HG03342 (cell line): ENCODE results near the gene IFIH1.

Experiments used
- ATAC-seq: cut with Tn5 transposase; IDR thresholded peaks from one replicate; pipeline ENCODE4 v1.9.1; 2021; ENCODE audit warnings: mild to moderate bottlenecking, moderate library complexity; ENCODE audit not compliant: unreplicated experiment

IFIH1 gene

DNA sequence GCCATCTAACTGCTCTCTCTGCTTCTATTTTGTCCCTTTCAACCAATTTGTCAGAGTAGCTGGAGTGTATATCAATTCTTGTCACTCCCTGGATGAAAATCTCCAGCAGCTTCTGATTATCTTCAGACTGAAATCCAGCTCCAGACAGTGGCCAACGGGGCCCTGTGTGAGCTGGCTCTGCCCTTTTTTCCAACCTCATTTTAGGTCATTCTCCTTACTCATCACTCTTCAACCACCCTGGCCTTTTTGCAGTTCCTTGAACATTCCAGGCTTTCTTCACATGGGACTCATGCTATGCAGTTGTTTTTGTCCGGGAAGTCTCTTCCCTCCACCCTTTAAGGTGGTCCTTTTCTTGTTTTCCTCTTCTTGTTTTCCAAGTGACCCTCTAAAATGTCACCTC lies 59.8 kb downstream of the IFIH1 start:
- no peak for ATAC-seq

- no peak for ATAC-seq
Measured at GRCh38 chr2:162258169-162258568, 60.3 kb downstream of the IFIH1 start.

DNA sequence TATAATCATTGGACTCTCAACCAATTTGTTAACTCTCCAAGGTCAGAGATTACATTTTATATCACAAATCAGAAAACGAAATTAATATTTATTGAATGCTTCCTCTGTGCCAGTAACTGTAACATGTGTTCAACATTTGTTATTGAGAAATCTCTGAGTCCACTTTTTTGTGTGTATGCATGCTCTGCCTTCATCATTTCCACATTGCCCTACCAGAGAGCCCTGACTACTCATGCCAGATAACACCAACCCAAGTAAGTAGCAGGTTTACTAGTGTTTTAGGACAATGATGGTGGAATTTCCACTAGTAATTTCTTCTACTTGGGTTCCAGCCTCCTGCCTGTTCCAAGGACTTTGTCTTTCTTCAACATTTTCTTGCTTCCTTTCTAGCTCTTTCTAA lies 61.1 kb downstream of the IFIH1 start:
- no peak for ATAC-seq

- no peak for ATAC-seq
Measured at GRCh38 chr2:162256591-162256991, 61.9 kb downstream of the IFIH1 start.

DNA sequence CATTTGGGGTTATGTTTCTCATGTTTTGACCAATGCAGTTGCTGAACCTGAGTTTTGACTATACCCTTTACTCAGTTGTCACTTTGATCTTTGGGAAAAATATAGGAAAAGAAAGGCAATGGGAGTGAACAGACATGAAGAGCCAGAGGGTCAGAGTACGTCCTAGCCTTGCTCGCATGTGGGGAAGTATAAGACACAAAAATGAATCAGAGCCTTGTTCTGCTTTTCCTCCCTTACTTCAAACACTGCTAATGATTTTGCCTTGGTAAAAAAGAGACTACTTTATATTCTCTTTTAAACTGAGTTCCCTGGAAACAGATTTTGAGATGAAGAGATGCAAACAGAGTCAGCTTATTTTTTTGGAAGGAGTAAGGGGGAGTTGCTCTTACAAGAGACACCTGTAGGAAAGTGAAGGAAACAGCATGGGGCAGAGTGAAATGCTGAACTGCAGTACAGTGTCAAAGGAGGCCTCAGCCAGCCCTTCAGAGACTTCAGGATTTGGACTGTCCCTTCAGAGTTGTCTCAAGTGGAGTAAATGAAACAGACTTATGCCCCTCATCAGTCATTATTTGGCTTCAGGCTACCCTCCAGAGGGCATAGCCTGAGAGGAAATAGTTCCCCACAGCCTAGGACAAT lies 64.1 kb downstream of the IFIH1 start:
- no peak for ATAC-seq

DNA sequence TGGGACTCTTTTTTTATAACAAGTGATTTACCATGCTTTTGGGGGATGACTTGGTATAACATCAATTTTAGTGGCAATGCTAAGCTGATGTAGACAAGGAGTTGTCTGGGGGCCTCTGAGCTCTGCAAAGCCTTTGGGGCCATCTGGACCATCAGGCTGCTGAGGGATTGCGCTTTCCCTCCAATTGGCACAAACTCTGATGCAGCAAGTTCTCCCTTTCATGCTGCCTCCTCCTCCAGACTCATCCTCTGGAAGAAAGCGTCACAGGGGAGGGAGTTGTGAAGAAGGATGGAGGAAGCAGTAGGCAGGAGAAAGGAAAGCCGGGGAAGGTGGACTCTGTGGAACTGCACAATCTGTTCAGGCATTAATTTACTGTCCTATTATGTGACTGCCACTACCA lies 65.0 kb downstream of the IFIH1 start:
- ATAC-seq, result no peak

DNA sequence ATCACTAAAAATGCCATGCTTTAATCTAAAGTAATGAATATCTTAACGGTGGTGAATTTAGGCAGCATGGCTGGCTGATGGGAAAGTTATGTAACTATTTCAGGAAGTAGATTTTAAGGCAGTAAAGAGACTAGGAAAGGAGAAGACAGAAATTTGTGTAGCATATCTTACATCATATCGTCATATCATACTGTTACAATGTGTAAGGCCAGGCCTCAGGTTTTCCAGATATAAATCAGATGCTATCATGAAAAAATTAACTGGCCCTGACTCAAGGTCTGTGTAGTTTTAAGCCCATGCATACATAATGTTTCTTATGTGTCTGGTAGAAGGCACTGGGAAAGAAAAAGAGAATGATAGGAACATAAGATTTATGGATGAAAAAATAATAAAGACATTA lies 66.3 kb downstream of the IFIH1 start:
- ATAC-seq, result no peak

DNA sequence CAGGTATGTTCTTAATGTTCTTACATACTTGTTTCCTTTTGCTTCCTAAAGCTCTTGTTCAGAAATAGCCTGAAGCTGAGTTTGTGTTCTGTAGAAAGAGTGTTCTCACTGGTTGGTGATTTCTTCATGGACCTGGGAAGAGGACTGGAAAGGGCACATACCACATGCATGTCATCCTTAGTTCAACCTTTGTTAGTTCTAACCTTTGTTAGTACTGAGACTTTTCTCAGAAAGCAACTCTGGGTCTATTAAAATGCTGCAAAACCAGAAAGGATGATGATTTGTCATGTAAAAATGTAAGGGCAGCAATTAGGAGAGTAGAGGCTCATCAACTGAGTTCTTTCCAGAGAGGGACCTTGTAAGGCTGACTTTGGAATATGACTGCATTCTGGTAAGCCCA lies 72.7 kb downstream of the IFIH1 start:
- no peak for ATAC-seq

GRCh38 chr2:162245061-162245460 lies 73.4 kb downstream of the IFIH1 start:
- no peak for ATAC-seq

DNA sequence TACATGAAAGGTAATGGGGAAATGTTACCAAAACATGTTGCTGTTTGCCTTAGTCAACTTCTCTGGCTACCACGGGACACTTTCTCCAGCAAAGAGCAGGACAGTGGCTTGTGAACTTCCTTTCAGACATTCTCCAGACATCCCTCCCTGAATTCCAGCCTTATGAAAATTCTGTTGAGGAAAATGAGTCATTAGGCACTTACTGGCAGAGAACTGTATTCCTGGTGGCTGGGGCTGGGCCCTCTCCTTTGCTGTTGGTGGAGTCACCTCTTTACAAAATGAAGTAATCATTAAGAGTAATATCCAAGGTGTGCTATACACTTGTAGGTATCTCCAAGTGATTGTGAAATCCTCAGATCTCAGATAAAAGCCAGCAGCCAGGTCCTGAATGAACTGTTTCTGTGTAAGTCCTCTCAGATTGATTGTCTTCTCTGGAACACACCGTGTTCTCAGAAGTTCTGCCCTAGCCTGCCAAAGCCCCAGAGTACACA lies 73.9 kb downstream of the IFIH1 start:
- no peak for ATAC-seq

- ATAC-seq, result no peak
Measured at GRCh38 chr2:162243715-162244114, 74.8 kb downstream of the IFIH1 start.

DNA sequence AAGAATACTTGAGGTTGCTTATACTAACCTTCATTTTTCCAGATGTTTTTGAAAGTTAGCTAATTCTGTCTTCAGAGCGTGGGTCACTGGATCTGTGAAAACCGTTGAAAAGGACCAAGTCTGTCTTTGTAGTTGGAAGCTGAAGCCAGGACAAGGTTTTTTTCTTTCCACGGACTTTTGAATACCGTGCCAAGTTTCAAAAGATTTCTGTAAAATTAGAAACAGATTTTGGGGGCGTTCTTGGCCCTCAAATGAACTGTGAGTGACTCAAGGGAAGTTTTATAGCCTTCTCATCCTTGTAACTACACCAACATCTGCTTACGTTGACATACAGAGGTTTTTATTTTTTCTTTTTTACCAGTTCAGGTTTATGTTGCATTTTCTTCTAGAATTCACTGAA lies 75.2 kb downstream of the IFIH1 start, which contains the start of gene FAP:
TSS of gene FAP (minus strand) at position 152 of the 400 bp plus-strand sequence. CDS start at position 34, 118 bp downstream.
- ATAC-seq, result no peak

DNA sequence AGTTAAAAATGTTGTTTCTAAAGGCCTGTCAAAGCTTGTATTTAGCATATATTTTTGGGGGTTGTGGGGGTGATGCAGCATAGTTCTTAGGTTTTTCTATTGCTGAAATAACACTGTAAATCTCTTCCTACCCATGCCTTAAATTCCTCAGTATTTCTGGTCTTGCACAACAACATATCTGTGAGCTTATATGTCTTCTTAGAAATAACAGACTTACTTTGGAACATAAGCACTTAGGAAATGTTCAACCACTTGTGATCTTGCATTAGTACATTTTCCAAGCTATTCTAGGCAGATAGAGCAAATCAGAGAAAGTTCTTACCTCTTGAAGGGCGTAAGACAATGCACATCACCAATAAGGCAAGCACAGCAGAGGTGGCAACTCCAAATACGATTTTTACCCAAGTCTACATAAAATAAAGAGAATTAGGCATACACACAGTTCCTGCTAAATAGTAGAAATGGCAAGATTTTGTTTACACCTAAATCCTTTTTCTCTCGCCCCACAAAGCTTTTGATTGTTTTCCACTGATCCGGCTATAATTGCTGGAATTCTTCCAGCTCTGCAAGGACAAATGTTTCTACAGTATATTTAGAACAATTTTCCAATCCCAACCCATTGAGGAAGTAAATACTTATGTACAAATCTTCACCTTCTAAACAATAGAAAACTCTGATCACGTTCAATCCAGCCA lies 75.8 kb downstream of the IFIH1 start:
- ATAC-seq, result no peak

DNA sequence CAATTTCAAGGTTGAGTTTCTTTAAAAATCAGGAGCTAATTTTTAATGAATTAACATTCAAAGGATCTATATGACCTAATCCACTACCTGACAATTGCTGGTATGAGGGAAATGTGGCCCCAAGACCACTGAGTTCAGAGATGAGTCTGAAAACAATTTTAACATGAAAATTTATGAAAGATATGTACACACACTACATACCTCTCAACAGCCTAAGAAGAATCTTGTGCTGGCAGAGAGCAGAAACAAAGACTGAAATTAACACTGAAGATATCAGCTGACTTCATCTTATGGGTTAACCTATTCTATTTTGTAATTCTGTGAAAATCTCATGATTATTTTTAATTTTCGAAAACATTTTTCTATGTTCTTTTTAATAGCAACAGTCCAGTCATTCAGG lies 76.9 kb downstream of the IFIH1 start:
- ATAC-seq, result no peak

DNA sequence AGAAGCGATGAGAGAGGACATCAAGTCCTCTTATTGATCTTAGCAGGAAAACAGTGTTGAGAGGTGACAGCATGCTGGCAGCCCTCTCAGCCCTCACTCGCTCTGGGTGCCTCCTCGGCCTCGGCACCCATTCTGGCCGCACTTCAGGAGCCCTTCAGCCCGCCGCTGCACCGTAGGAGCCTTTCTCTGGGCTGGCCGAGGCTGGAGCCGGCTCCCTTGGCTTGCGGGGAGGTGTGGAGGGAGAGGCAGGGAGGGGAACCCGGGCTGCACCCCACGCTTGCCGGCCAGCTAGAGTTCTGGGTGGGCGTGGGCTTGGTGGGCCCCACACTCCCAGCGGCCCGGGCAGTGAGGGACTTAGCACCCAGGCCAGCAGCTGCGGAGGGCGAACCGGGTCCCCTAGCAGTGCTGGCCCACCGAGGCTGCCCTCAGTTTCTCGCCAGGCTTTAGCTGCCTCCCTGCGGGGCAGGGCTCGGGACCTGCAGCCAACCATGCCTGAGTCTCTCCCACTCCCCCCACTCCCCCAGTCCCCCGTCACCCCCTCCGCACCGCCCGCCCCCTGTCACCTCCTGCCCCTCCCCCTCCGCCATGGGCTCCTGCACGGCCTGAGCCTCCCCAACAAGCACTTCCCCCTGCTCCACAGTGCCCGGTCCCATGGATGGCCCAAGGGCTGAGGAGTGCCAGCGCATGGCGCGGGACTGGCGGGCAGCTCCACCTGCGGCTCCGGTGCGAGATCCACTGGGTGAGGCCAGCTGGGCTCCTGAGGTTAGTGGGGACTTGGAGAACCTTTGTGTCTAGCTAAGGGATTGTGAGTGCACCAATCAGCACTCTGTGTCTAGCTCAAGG lies 83.6 kb downstream of the IFIH1 start:
- ATAC-seq, result no peak

- ATAC-seq, result no peak
Measured at GRCh38 chr2:162233197-162233596, 85.3 kb downstream of the IFIH1 start.

DNA sequence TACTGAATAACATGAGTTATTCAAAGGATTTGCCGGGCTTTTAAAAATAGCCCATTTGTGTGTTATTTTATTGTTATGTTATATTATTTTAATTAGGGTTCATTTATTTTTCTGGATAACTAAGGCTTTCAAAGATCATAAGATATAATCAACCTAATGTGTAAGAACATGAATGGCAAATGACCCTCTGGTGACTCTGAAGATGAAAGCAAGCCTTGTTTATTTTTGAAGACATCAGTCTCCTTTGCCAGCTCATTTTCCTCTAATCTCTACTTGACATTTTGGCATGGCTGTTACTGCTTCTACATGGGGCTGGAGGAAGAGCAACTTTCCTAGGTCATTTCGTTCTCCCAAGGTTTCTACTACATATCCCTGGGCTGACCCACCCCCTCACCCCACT lies 85.8 kb downstream of the IFIH1 start:
- no peak for ATAC-seq

DNA sequence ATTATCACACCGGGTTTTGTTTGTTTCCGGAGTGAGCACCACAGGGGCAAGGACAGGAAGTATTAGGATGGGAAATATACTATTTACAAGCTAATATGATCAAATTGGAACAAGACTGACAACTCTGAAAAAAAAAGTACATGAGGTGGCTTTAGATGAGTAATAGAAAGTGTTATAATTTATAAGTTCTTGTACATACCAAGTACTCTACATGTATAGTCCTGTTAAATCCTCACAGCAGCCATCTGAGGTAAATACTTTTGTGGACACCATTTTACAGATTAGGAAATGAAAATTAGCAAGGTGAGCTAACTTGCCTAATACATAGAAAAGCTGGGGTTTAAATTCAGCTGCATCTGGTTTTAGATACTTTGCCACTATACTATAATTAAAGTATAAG lies 86.5 kb downstream of the IFIH1 start:
- ATAC-seq, result no peak

DNA sequence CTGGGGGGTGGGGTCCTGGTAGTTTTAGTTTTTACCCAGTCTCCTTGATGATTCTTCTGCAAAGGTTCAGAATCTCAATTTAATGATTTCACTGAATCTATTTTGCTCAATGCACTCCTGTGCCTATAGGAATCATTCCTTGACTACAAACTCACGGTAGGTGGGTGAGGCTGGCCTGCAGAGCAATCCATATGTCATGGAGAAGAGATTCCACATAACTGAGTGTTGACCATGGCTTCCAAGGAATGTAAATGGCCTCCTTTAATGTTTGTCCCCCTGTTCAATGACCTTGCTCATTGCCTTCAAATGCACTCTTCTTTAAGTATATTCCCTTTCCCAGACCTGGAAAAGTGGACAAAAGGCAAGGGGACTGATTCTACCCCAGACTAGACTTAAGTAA lies 87.7 kb downstream of the IFIH1 start:
- ATAC-seq, result no peak

GRCh38 chr2:162226836-162227235 lies 91.6 kb downstream of the IFIH1 start:
- ATAC-seq, result no peak

GRCh38 chr2:162221064-162221463 lies 97.4 kb downstream of the IFIH1 start:
- ATAC-seq, result peak; percentile 91

- no peak for ATAC-seq
Measured at GRCh38 chr2:162220368-162220767, 98.1 kb downstream of the IFIH1 start.
